ENCODE data around the gene DNAJC11. TPM values are rescaled to one million over a fixed set of nuclear protein-coding genes. Genes with fewer than 3 reads are reported as not detected.
"Not testable (repeated sequence)": the region's sequence is repeated elsewhere in the genome, so short reads cannot be mapped to it uniquely, and the experiment has no call there.

Gene DNAJC11
- polyA plus RNA-seq, 2 of the 4 experiments (the other 2 are of a cell fraction), result 35.7 to 48.5 TPM

- no peak for FAIRE-seq
- 85% methylated on average over 6 of the region's 6 CpGs for WGBS (ENCODE audit: missing lambda C conversion rate)
- CTCF ChIA-PET, result interaction anchor here (0.7 to 2.3 kb wide), 2 partner anchors 15 to 213 kb away, joined by 3 to 11 read pairs; no protein-coding TSS in a partner anchor
Observed at GRCh38 chr1:6704746-6705145, 3.1 kb upstream of the DNAJC11 start.

GRCh38 chr1:6703016-6703415 is 1.4 kb upstream of the DNAJC11 start:
- ChIA-PET CTCF (interaction anchor here (0.6 kb wide), 1 partner anchor 69 kb away, joined by 3 read pairs; no protein-coding TSS in a partner anchor), POLR2A (no interaction called here)
- TF ChIP-seq CBX2 (IDR thresholded peaks at IDR 0.05; ENCODE audit: borderline replicate concordance, low read depth) (no peak), CEBPB (IDR thresholded peaks at IDR 0.05) (no peak), NPAS2 (CRISPR knock-in tag; IDR thresholded peaks at IDR 0.05; ENCODE audit: borderline replicate concordance) (no peak), MAX (IDR thresholded peaks at IDR 0.05) (no peak), HOXB13 (CRISPR knock-in tag; IDR thresholded peaks at IDR 0.05; ENCODE audit: low read depth) (no peak), PHF8 (IDR thresholded peaks at IDR 0.05; ENCODE audit: borderline replicate concordance, low read depth) (no peak), EHMT2 (IDR thresholded peaks at IDR 0.05; ENCODE audit: low read depth) (no peak), ZSCAN20 (CRISPR knock-in tag; IDR thresholded peaks at IDR 0.05) (no peak)
- TF ChIP-seq, protein P1, sequence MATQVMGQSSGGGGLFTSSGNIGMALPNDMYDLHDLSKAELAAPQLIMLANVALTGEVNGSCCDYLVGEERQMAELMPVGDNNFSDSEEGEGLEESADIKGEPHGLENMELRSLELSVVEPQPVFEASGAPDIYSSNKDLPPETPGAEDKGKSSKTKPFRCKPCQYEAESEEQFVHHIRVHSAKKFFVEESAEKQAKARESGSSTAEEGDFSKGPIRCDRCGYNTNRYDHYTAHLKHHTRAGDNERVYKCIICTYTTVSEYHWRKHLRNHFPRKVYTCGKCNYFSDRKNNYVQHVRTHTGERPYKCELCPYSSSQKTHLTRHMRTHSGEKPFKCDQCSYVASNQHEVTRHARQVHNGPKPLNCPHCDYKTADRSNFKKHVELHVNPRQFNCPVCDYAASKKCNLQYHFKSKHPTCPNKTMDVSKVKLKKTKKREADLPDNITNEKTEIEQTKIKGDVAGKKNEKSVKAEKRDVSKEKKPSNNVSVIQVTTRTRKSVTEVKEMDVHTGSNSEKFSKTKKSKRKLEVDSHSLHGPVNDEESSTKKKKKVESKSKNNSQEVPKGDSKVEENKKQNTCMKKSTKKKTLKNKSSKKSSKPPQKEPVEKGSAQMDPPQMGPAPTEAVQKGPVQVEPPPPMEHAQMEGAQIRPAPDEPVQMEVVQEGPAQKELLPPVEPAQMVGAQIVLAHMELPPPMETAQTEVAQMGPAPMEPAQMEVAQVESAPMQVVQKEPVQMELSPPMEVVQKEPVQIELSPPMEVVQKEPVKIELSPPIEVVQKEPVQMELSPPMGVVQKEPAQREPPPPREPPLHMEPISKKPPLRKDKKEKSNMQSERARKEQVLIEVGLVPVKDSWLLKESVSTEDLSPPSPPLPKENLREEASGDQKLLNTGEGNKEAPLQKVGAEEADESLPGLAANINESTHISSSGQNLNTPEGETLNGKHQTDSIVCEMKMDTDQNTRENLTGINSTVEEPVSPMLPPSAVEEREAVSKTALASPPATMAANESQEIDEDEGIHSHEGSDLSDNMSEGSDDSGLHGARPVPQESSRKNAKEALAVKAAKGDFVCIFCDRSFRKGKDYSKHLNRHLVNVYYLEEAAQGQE (IDR thresholded peaks at IDR 0.05), result no peak
- no peaks in the 10 kb centered on the region for H3K9me3 ChIP-seq
- ATAC-seq (no peak), DNase-seq (ENCODE audit: low read depth in 1 of 2, low spot score in 1 of 2) (no peak), FAIRE-seq (no peak)
- H3K4me3 ChIP-seq, result no peak overlapping the region
- H3K27ac ChIP-seq, result no peak overlapping the region
- 95% methylated on average over 4 of the region's 4 CpGs for WGBS (ENCODE audit: missing lambda C conversion rate)
- H3K4me2 ChIP-seq, result no peak overlapping the region
- H3K4me1 ChIP-seq, result peaks cover 10% of the 10 kb centered on the region; the same call in 1 of the 3 replicates

More at GRCh38 chr1:6704746-6705145, 3.1 kb upstream of the DNAJC11 start:
- TF ChIP-seq EHMT2 (IDR thresholded peaks at IDR 0.05; ENCODE audit: low read depth), result no peak
- no peak for TF ChIP-seq RFX5 (IDR thresholded peaks at IDR 0.05)
- TF ChIP-seq RCOR1 (IDR thresholded peaks at IDR 0.05; ENCODE audit: low read depth, low read length), result no peak
- no peak for TF ChIP-seq PHF8 (IDR thresholded peaks at IDR 0.05; ENCODE audit: borderline replicate concordance, low read depth)
- TF ChIP-seq NFE2L2 (conservative IDR thresholded peaks at IDR 0.05; ENCODE audit: low read length), result no peak
- no peak for TF ChIP-seq POLR2A (IDR thresholded peaks at IDR 0.05; ENCODE audit: low read length)
- TF ChIP-seq TFCP2L1 (CRISPR knock-in tag; IDR thresholded peaks at IDR 0.05), result no peak
- DNase-seq (ENCODE audit: low read depth in 1 of 2, low spot score in 1 of 2), result no peak
- Histone ChIP-seq H3K4me3 (no peak overlapping the region), H3K4me1 (peaks cover 7% of the 10 kb centered on the region; the same call in 1 of the 3 replicates), H3K27ac (no peak overlapping the region), H3K9me3 (no peaks in the 10 kb centered on the region), H3K4me2 (no peak overlapping the region)
- no peak for ATAC-seq
- POLR2A ChIA-PET, result interaction anchor here (1.3 kb wide), 1 partner anchor 80 kb away, joined by 3 read pairs; the partner anchor contains the start of gene CAMTA1

GRCh38 chr1:6700853-6701436 is 671 bp downstream of the DNAJC11 start:
- Histone ChIP-seq H3K4me1 (peaks cover 10% of the 10 kb centered on the region; the same call in 1 of the 3 replicates), H3K4me3 (peak overlapping the region; percentile 76), H3K9me3 (no peaks in the 10 kb centered on the region), H3K27ac (peak overlapping the region; percentile 80 to 94), H3K4me2 (peak overlapping the region; percentile 99)
- FAIRE-seq, result no peak
- ChIA-PET CTCF (interaction anchor here (0.6 to 2.8 kb wide), 12 partner anchors 9 to 948 kb away, joined by 3 to 22 read pairs (median 3); no protein-coding TSS in a partner anchor), POLR2A (interaction anchor here (0.6 kb wide), 2 partner anchors 84 to 1050 kb away, joined by 3 to 5 read pairs; partner anchors contain the start of gene CAMTA1)
- WGBS (ENCODE audit: missing lambda C conversion rate), result 2% methylated on average over 4 of the region's 24 CpGs
- TF ChIP-seq MAFK (IDR thresholded peaks at IDR 0.05; ENCODE audit: partially characterized antibody) (no peak), GATA3 (IDR thresholded peaks at IDR 0.05; ENCODE audit: borderline replicate concordance) (0 out of 2 replicates have a peak, but pooled peaks have one; percentile 3), CBX2 (IDR thresholded peaks at IDR 0.05; ENCODE audit: borderline replicate concordance, low read depth) (no peak), ZC3H11A (IDR thresholded peaks at IDR 0.05) (no peak), CHD2 (IDR thresholded peaks at IDR 0.05; ENCODE audit: low read length, partially characterized antibody) (no peak)
- TF ChIP-seq, protein P2, sequence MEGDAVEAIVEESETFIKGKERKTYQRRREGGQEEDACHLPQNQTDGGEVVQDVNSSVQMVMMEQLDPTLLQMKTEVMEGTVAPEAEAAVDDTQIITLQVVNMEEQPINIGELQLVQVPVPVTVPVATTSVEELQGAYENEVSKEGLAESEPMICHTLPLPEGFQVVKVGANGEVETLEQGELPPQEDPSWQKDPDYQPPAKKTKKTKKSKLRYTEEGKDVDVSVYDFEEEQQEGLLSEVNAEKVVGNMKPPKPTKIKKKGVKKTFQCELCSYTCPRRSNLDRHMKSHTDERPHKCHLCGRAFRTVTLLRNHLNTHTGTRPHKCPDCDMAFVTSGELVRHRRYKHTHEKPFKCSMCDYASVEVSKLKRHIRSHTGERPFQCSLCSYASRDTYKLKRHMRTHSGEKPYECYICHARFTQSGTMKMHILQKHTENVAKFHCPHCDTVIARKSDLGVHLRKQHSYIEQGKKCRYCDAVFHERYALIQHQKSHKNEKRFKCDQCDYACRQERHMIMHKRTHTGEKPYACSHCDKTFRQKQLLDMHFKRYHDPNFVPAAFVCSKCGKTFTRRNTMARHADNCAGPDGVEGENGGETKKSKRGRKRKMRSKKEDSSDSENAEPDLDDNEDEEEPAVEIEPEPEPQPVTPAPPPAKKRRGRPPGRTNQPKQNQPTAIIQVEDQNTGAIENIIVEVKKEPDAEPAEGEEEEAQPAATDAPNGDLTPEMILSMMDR (IDR thresholded peaks at IDR 0.05), result no peak
- TF ChIP-seq, protein P3, sequence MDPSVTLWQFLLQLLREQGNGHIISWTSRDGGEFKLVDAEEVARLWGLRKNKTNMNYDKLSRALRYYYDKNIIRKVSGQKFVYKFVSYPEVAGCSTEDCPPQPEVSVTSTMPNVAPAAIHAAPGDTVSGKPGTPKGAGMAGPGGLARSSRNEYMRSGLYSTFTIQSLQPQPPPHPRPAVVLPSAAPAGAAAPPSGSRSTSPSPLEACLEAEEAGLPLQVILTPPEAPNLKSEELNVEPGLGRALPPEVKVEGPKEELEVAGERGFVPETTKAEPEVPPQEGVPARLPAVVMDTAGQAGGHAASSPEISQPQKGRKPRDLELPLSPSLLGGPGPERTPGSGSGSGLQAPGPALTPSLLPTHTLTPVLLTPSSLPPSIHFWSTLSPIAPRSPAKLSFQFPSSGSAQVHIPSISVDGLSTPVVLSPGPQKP (IDR thresholded peaks at IDR 0.05; ENCODE audit: low read depth, low read length), result no peak
- ATAC-seq, result no peak
- DNase-seq (ENCODE audit: low read depth in 1 of 2, low spot score in 1 of 2), result no peak

DNA sequence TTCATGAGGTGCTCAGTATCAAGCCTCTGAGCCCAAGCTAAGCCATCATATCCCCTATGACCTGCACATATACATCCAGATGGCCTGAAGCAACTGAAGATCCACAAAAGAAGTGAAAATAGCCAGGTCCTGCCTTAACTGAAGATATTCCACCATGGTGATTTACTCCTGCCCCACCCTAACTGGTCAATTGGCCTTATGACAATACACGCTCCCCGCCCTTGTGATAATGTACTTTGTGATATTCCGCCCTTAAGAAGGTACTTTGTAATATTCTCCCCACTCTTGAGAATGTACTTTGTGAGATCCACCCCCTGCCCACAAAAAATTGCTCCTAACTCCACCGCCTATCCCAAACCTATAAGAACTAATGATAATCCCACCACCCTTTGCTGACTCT is 1.7 kb downstream of the DNAJC11 start:
- H3K27ac ChIP-seq; POLR2A ChIA-PET; ATAC-seq; FAIRE-seq; H3K4me1 ChIP-seq; H3K9me3 ChIP-seq; DNase-seq (ENCODE audit: low read depth in 1 of 2, low spot score in 1 of 2): not testable (repeated sequence)
- CTCF ChIA-PET, result interaction anchor here (2.6 to 2.8 kb wide), 2 partner anchors 8 to 19 kb away, joined by 14 to 22 read pairs; no protein-coding TSS in a partner anchor
- WGBS (ENCODE audit: missing lambda C conversion rate), result 96% methylated on average over 4 of the region's 4 CpGs
- H3K4me2 ChIP-seq, result peak overlapping the region; percentile 99
- peak overlapping the region; percentile 76; the same call in 1 of the 3 replicates for H3K4me3 ChIP-seq

Measured in A549 (cell line).